SK-N-SH (cell line): ENCODE data around the gene UPK3BL2. TPM values are rescaled to one million over a fixed set of nuclear protein-coding genes. Genes with fewer than 3 reads are reported as not detected.
"Not testable (repeated sequence)": the region's sequence is repeated elsewhere in the genome, so short reads cannot be mapped to it uniquely, and the experiment has no call there.

ENCODE experiments used
- CTCF ChIA-PET: fragments of 300-600, 350-600 bp; formaldehyde crosslinking; extraction: SDS; loops from one replicate; lab custom pipeline; 2021; lab: Yijun Ruan, JAX
- POLR2A ChIA-PET: fragments of 350-600 bp; sonication (Branson Sonifier 250); formaldehyde crosslinking; extraction: SDS; loops from one replicate; lab custom pipeline; 2020; ENCODE audit warnings: antibody characterized with exemption, inconsistent platforms; lab: Yijun Ruan, JAX
- DNase-seq: peaks from one replicate; pipeline ENCODE4 v3.0.0; 2012
- H2AFZ ChIP-seq: fragments of 200-600 bp; sonication (generic); 2 replicates; pipeline ENCODE4 v1.8.1; 2016; ENCODE audit warnings: antibody characterized with exemption, mild to moderate bottlenecking, low read depth
- H3F3A ChIP-seq: fragments of 200-600 bp; sonication (generic); replicated peaks from 2 replicates; pipeline ENCODE3; 2016; ENCODE audit warnings: antibody characterized with exemption, mild to moderate bottlenecking; ENCODE audit not compliant: insufficient read depth
- H3K27ac ChIP-seq, 2 experiments: fragments of 200-500 bp in 1 of 2; fragments of 200-600 bp in 1 of 2; sonication (Bioruptor generic) in 1 of 2; sonication (generic), shearing (Covaris generic) in 1 of 2; 2 replicates each; pipeline versions ENCODE4 v1.5.1 to v1.6.1; 2014 to 2016; ENCODE audit warnings: low read depth in 2 of 2, inconsistent platforms in 1 of 2, low read length in 1 of 2, mild to moderate bottlenecking in 1 of 2, mixed read lengths in 1 of 2
- H3K27me3 ChIP-seq: fragments of 200-600 bp; sonication (generic), shearing (Covaris generic); 2 replicates; pipeline ENCODE4 v1.6.1; 2016; ENCODE audit warnings: mixed run types; ENCODE audit not compliant: insufficient read depth
- H3K36me3 ChIP-seq, 2 experiments: fragments of 200-500 bp in 1 of 2; fragments of 200-600 bp in 1 of 2; sonication (Bioruptor generic) in 1 of 2; sonication (generic) in 1 of 2; replicated peaks in 1 of 2; 2 replicates each; pipeline versions ENCODE3 to v1.5.1; 2014 to 2016; ENCODE audit warnings: low read length in 1 of 2, mild to moderate bottlenecking in 1 of 2; ENCODE audit not compliant: insufficient read depth in 2 of 2, control insufficient read depth in 1 of 2
- H3K4me1 ChIP-seq, 2 experiments: fragments of 200-500 bp in 1 of 2; fragments of 200-600 bp in 1 of 2; sonication (Bioruptor generic) in 1 of 2; sonication (generic), shearing (Covaris generic) in 1 of 2; 2 replicates each; pipeline versions ENCODE4 v1.5.1 to v1.6.1; 2014 to 2016; ENCODE audit warnings: low read depth in 1 of 2, low read length in 1 of 2, mixed run types in 1 of 2; ENCODE audit not compliant: insufficient read depth in 2 of 2, control insufficient read depth in 1 of 2
- H3K4me2 ChIP-seq: fragments of 200-600 bp; sonication (generic), shearing (Covaris generic); 2 replicates; pipeline ENCODE4 v1.6.1; 2017; ENCODE audit warnings: mixed run types
- H3K4me3 ChIP-seq, 2 experiments: fragments of 200-500 bp in 1 of 2; fragments of 200-600 bp in 1 of 2; sonication (Bioruptor generic) in 1 of 2; sonication (generic), shearing (Covaris generic) in 1 of 2; 2 replicates each; pipeline versions ENCODE4 v1.5.1 to v1.8.1; 2014 to 2016; ENCODE audit warnings: low read depth in 2 of 2, inconsistent platforms in 1 of 2, low read length in 1 of 2, mild to moderate bottlenecking in 1 of 2, mixed read lengths in 1 of 2, moderate library complexity in 1 of 2
- H3K79me2 ChIP-seq: fragments of 200-600 bp; sonication (generic); 2 replicates; pipeline ENCODE4 v1.8.1; 2017; ENCODE audit warnings: mild to moderate bottlenecking; ENCODE audit not compliant: insufficient read depth
- H3K9ac ChIP-seq: fragments of 200-600 bp; sonication (generic); 2 replicates; pipeline ENCODE4 v1.6.1; 2017; ENCODE audit warnings: mixed run types
- H3K9me2 ChIP-seq: fragments of 200-600 bp; sonication (generic); 2 replicates; pipeline ENCODE4 v1.6.1; 2017; ENCODE audit warnings: mixed run types
- H3K9me3 ChIP-seq: fragments of 200-600 bp; sonication (generic); 2 replicates; pipeline ENCODE4 v1.6.1; 2017; ENCODE audit warnings: mixed run types, mild to moderate bottlenecking, moderate library complexity
- H4K20me1 ChIP-seq: fragments of 200-600 bp; sonication (generic); 2 replicates; pipeline ENCODE4 v1.6.1; 2017; ENCODE audit warnings: mild to moderate bottlenecking, mixed run types; ENCODE audit not compliant: insufficient read depth
- WGBS: methylation state at CpG from one replicate; pipeline ENCODE4 v1.1.6; 2017; ENCODE audit warnings: low lambda C conversion rate; 5-methylcytosine and 5-hydroxymethylcytosine counted together
- polyA plus RNA-seq, 3 experiments: library from polyadenylated mRNA; depleted of rRNA; stranded (reverse); fragments of >200 nt; gene quantifications; 2 replicates each; pipeline ENCODE4 v1.2.3, GENCODE V29; 2012

UPK3BL2 gene
- polyA plus RNA-seq, 1 of the 3 experiments (the other 2 are of a cell fraction): 6.4 TPM

- H3K4me2 ChIP-seq, CTCF ChIA-PET, H3K79me2 ChIP-seq, H3K27me3 ChIP-seq, H4K20me1 ChIP-seq, H3K9me3 ChIP-seq, H3K4me1 ChIP-seq, POLR2A ChIA-PET, H3K4me3 ChIP-seq, H3K36me3 ChIP-seq, H2AFZ ChIP-seq, H3K9me2 ChIP-seq, H3K27ac ChIP-seq, H3K9ac ChIP-seq, H3F3A ChIP-seq, DNase-seq: not testable (repeated sequence)
- 88% methylated on average over 1 of the region's 8 CpGs for WGBS
Measured at GRCh38 chr7:102527182-102527581, 16.3 kb downstream of the UPK3BL2 start.

- WGBS: 88% methylated on average over 1 of the region's 2 CpGs
- H3K27ac ChIP-seq: not testable (repeated sequence)
Measured at GRCh38 chr7:102524803-102525202, 18.7 kb downstream of the UPK3BL2 start.

GRCh38 chr7:102520797-102521196 lies 22.7 kb downstream of the UPK3BL2 start:
- H2AFZ ChIP-seq, H3F3A ChIP-seq, H3K9me3 ChIP-seq, H3K9ac ChIP-seq, H4K20me1 ChIP-seq, H3K27ac ChIP-seq, POLR2A ChIA-PET, H3K36me3 ChIP-seq, H3K79me2 ChIP-seq, H3K9me2 ChIP-seq, H3K27me3 ChIP-seq, DNase-seq, H3K4me1 ChIP-seq, CTCF ChIA-PET, H3K4me3 ChIP-seq, H3K4me2 ChIP-seq: not testable (repeated sequence)
- WGBS: no CpG with 5 or more reads among the region's 5 CpGs

More at GRCh38 chr7:102524803-102525202, 18.7 kb downstream of the UPK3BL2 start:
- H3K4me3 ChIP-seq, H3K79me2 ChIP-seq, DNase-seq, CTCF ChIA-PET, H3K4me2 ChIP-seq, H3K9me3 ChIP-seq, H2AFZ ChIP-seq, H3F3A ChIP-seq, H4K20me1 ChIP-seq, H3K9ac ChIP-seq, H3K9me2 ChIP-seq, H3K27me3 ChIP-seq, H3K36me3 ChIP-seq, POLR2A ChIA-PET, H3K4me1 ChIP-seq: not testable (repeated sequence)

- H3K9ac ChIP-seq, DNase-seq, H3K4me2 ChIP-seq, H3F3A ChIP-seq, H3K27ac ChIP-seq, POLR2A ChIA-PET, H3K9me2 ChIP-seq, H3K79me2 ChIP-seq, CTCF ChIA-PET, H4K20me1 ChIP-seq, H3K9me3 ChIP-seq, H3K36me3 ChIP-seq, H2AFZ ChIP-seq, H3K4me1 ChIP-seq, H3K27me3 ChIP-seq: not testable (repeated sequence)
- WGBS: no CpG with 5 or more reads among the region's 61 CpGs
- H3K4me3 ChIP-seq: peak within 1 kb of the TSS in 1 of 2 experiments; percentile 42; a peak in 2 of 4 replicates
Measured at GRCh38 chr7:102517550-102518147, 25.8 kb downstream of the UPK3BL2 start, which contains the start of gene RASA4B. Gene RASA4B, minus strand, starts transcription at chr7:102517777. Its CDS starts 67 bp downstream, at chr7:102517710.

- H3K4me2 ChIP-seq, H3K4me3 ChIP-seq, H3K79me2 ChIP-seq, H3F3A ChIP-seq, DNase-seq, CTCF ChIA-PET, H3K36me3 ChIP-seq, H3K9me2 ChIP-seq, H3K9me3 ChIP-seq, H4K20me1 ChIP-seq, H2AFZ ChIP-seq, H3K27ac ChIP-seq, H3K27me3 ChIP-seq, H3K4me1 ChIP-seq, H3K9ac ChIP-seq, POLR2A ChIA-PET: not testable (repeated sequence)
- no CpG with 5 or more reads among the region's 10 CpGs for WGBS
Measured at GRCh38 chr7:102516951-102517350, 26.5 kb downstream of the UPK3BL2 start.

DNA sequence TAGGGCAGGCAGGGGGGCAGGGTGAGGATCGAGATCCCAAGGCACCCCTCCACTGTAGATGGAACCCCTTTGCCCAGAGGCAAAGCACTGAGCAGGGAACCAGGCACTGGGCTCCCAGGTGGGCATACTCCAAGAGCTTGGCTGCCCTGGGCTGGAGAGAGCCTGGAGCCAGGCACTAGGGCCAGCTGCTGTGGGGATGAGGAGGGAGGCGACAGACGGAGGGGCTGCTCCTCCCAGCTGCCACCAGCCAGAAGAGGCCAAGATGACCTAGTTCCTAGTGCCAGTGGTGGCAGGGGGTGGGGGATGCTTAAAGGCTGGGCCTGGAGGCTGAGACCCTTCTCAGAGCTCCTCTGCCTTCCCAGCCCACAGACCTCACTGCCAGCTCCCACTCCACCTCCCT lies 27.6 kb downstream of the UPK3BL2 start:
- H3K4me3 ChIP-seq, H3K36me3 ChIP-seq, CTCF ChIA-PET, H3K4me2 ChIP-seq, H4K20me1 ChIP-seq, H3K9me2 ChIP-seq, H3K9me3 ChIP-seq, POLR2A ChIA-PET, DNase-seq, H3K27ac ChIP-seq, H3K9ac ChIP-seq, H3K27me3 ChIP-seq, H3K79me2 ChIP-seq, H3F3A ChIP-seq, H3K4me1 ChIP-seq, H2AFZ ChIP-seq: not testable (repeated sequence)
- no CpG with 5 or more reads among the region's 3 CpGs for WGBS
